H9 (cell line): ENCODE data around the gene ZIC5. TPM values are rescaled to one million over a fixed set of nuclear protein-coding genes. Genes with fewer than 3 reads are reported as not detected.
A peak's percentile ranks its signal among the peaks of the same experiment; 100 is the strongest.

ENCODE experiments used
- DNase-seq: peaks from one replicate; pipeline ENCODE4 v3.0.0-alpha.2; 2017
- H2AFZ ChIP-seq: one replicate; pipeline ENCODE4 v1.6.1; 2013; ENCODE audit warnings: mild to moderate bottlenecking, low read length, control low read depth, moderate library complexity
- H2AK5ac ChIP-seq: 2 replicates; pipeline ENCODE4 v1.6.1; 2013; ENCODE audit warnings: low read length, control low read depth, mixed read lengths; ENCODE audit not compliant: insufficient read length
- H2BK120ac ChIP-seq: one replicate; pipeline ENCODE4 v1.6.1; 2013; ENCODE audit warnings: low read depth, mild to moderate bottlenecking, low read length, control low read depth, inconsistent platforms; ENCODE audit not compliant: poor library complexity, severe bottlenecking
- H2BK12ac ChIP-seq: 2 replicates; pipeline ENCODE4 v1.6.1; 2013; ENCODE audit warnings: low read length, control low read depth, mixed read lengths, low read depth; ENCODE audit not compliant: insufficient read length
- H2BK15ac ChIP-seq: 2 replicates; pipeline ENCODE4 v1.6.1; 2013; ENCODE audit warnings: low read depth, low read length, control low read depth
- H2BK20ac ChIP-seq: one replicate; pipeline ENCODE4 v1.6.1; 2013; ENCODE audit warnings: low read depth, mild to moderate bottlenecking, low read length, control low read depth, inconsistent platforms; ENCODE audit not compliant: poor library complexity, severe bottlenecking
- H2BK5ac ChIP-seq: 2 replicates; pipeline ENCODE4 v1.6.1; 2013; ENCODE audit warnings: low read length, control low read depth, mixed read lengths; ENCODE audit not compliant: insufficient read length
- H3K14ac ChIP-seq: 2 replicates; pipeline ENCODE4 v1.6.1; 2013; ENCODE audit warnings: low read length, control low read depth; ENCODE audit not compliant: insufficient read depth
- H3K18ac ChIP-seq: 2 replicates; pipeline ENCODE4 v1.6.1; 2013; ENCODE audit warnings: low read depth, mild to moderate bottlenecking, mixed read lengths, low read length, control low read depth; ENCODE audit not compliant: insufficient read length
- H3K23ac ChIP-seq: 2 replicates; pipeline ENCODE4 v1.6.1; 2013; ENCODE audit warnings: low read length, control low read depth, mixed read lengths, low read depth; ENCODE audit not compliant: insufficient read length
- H3K23me2 ChIP-seq: 2 replicates; pipeline ENCODE4 v1.6.1; 2013; ENCODE audit warnings: low read depth, mild to moderate bottlenecking, mixed read lengths, low read length, control low read depth; ENCODE audit not compliant: insufficient read length, poor library complexity, severe bottlenecking
- H3K27ac ChIP-seq: 2 replicates; pipeline ENCODE4 v1.5.1; 2013; ENCODE audit warnings: low read length, control low read depth, mixed read lengths, low read depth; ENCODE audit not compliant: insufficient read length
- H3K27me3 ChIP-seq: 2 replicates; pipeline ENCODE4 v1.6.1; 2013; ENCODE audit warnings: low read length, control low read depth, inconsistent platforms; ENCODE audit not compliant: insufficient read depth
- H3K4ac ChIP-seq: 2 replicates; pipeline ENCODE4 v1.6.1; 2013; ENCODE audit warnings: low read depth, mild to moderate bottlenecking, control low read depth, inconsistent platforms, low read length, moderate library complexity
- H3K4me1 ChIP-seq: 2 replicates; pipeline ENCODE4 v1.6.1; 2013; ENCODE audit warnings: low read length, control low read depth, inconsistent platforms; ENCODE audit not compliant: insufficient read depth
- H3K4me2 ChIP-seq: 2 replicates; pipeline ENCODE4 v1.6.1; 2013; ENCODE audit warnings: low read length, control low read depth, mixed read lengths; ENCODE audit not compliant: insufficient read length, insufficient read depth
- H3K56ac ChIP-seq: 2 replicates; pipeline ENCODE4 v1.6.1; 2013; ENCODE audit warnings: low read depth, mild to moderate bottlenecking, mixed read lengths, low read length, control low read depth; ENCODE audit not compliant: insufficient read length
- H3K79me1 ChIP-seq: 2 replicates; pipeline ENCODE4 v1.6.1; 2013; ENCODE audit warnings: low read depth, mild to moderate bottlenecking, moderate library complexity, low read length, control low read depth, inconsistent platforms; ENCODE audit not compliant: insufficient read depth, poor library complexity, severe bottlenecking
- H3K79me2 ChIP-seq: 2 replicates; pipeline ENCODE4 v1.6.1; 2013; ENCODE audit warnings: low read length, control low read depth, inconsistent platforms; ENCODE audit not compliant: insufficient read depth
- H3K9ac ChIP-seq: 2 replicates; pipeline ENCODE4 v1.6.1; 2013; ENCODE audit warnings: low read length, control low read depth, mixed read lengths; ENCODE audit not compliant: insufficient read length; ENCODE audit errors: extremely low read depth
- H3K9me3 ChIP-seq: one replicate; pipeline ENCODE4 v1.6.1; 2013; ENCODE audit warnings: low read depth, low read length, inconsistent platforms; ENCODE audit not compliant: control insufficient read depth
- H3T11ph ChIP-seq: one replicate; pipeline ENCODE4 v1.6.1; 2013; ENCODE audit warnings: mild to moderate bottlenecking, low read length, control low read depth, inconsistent platforms
- H4K20me1 ChIP-seq: one replicate; pipeline ENCODE4 v1.6.1; 2013; ENCODE audit not compliant: control insufficient read depth, insufficient read length, insufficient read depth
- H4K5ac ChIP-seq: 2 replicates; pipeline ENCODE4 v1.6.1; 2013; ENCODE audit warnings: low read depth, mild to moderate bottlenecking, mixed read lengths, low read length, control low read depth; ENCODE audit not compliant: insufficient read length
- H4K8ac ChIP-seq: replicated peaks from 2 replicates; pipeline ENCODE4 v1.6.1; 2013; ENCODE audit warnings: low read length, control low read depth, mixed read lengths, low read depth; ENCODE audit not compliant: insufficient read length
- H4K91ac ChIP-seq: 2 replicates; pipeline ENCODE4 v1.6.1; 2013; ENCODE audit warnings: low read depth, mild to moderate bottlenecking, moderate library complexity, mixed read lengths, low read length, control low read depth; ENCODE audit not compliant: insufficient read length
- H3K27ac Mint-ChIP-seq, 3 experiments: 2 replicates in 2 of 3; 3 replicates in 1 of 3; pipeline ENCODE4 v1.8.0; 2020 to 2021; ENCODE audit warnings: mixed read lengths in 3 of 3, mild to moderate bottlenecking in 1 of 3, moderate library complexity in 1 of 3
- H3K27me3 Mint-ChIP-seq: 2 replicates; pipeline ENCODE4 v1.8.0; 2021; ENCODE audit warnings: low read depth, mild to moderate bottlenecking, moderate library complexity, mixed read lengths
- H3K36me3 Mint-ChIP-seq, 3 experiments: 2 replicates in 2 of 3; 3 replicates in 1 of 3; pipeline ENCODE4 v1.8.0; 2020 to 2021; ENCODE audit warnings: low read depth in 3 of 3, mixed read lengths in 3 of 3; ENCODE audit not compliant: insufficient read depth in 1 of 3
- H3K4me1 Mint-ChIP-seq, 2 experiments: 2 replicates each; pipeline ENCODE4 v1.8.0; 2020; ENCODE audit warnings: mixed read lengths in 2 of 2
- H3K4me3 Mint-ChIP-seq, 2 experiments: 2 replicates in 1 of 2; 3 replicates in 1 of 2; pipeline ENCODE4 v1.8.0; 2020 to 2021; ENCODE audit warnings: mild to moderate bottlenecking in 2 of 2, mixed read lengths in 2 of 2, moderate library complexity in 1 of 2
- H3K9me3 Mint-ChIP-seq, 2 experiments: 2 replicates in 1 of 2; 3 replicates in 1 of 2; pipeline ENCODE4 v1.8.0; 2020; ENCODE audit warnings: mild to moderate bottlenecking in 2 of 2, mixed read lengths in 2 of 2, moderate library complexity in 1 of 2
- WGBS: extraction: QIAGEN DNeasy Blood & Tissue Kit; methylation state at CpG from one replicate; pipeline ENCODE4 v1.1.7; 2013; ENCODE audit warnings: missing lambda C conversion rate, low lambda C conversion rate, mixed read lengths; ENCODE audit not compliant: insufficient read length; ENCODE audit errors: extremely low coverage; 5-methylcytosine and 5-hydroxymethylcytosine counted together
- total RNA-seq: library from RNA; stranded (reverse); gene quantifications from 2 replicates; pipeline ENCODE4 v1.2.1, GENCODE V29; 2021
- TF ChIP-seq, protein P1 (sequence below): fragments of 200-600 bp; sonication (generic); conservative IDR thresholded peaks from 3 replicates; pipeline ENCODE4 v1.8.0; 2021; ENCODE audit warnings: antibody characterized with exemption, mild to moderate bottlenecking

The ZIC5 gene
- total RNA-seq, 1 experiment from 2014 or later = 51.9 TPM

DNA sequence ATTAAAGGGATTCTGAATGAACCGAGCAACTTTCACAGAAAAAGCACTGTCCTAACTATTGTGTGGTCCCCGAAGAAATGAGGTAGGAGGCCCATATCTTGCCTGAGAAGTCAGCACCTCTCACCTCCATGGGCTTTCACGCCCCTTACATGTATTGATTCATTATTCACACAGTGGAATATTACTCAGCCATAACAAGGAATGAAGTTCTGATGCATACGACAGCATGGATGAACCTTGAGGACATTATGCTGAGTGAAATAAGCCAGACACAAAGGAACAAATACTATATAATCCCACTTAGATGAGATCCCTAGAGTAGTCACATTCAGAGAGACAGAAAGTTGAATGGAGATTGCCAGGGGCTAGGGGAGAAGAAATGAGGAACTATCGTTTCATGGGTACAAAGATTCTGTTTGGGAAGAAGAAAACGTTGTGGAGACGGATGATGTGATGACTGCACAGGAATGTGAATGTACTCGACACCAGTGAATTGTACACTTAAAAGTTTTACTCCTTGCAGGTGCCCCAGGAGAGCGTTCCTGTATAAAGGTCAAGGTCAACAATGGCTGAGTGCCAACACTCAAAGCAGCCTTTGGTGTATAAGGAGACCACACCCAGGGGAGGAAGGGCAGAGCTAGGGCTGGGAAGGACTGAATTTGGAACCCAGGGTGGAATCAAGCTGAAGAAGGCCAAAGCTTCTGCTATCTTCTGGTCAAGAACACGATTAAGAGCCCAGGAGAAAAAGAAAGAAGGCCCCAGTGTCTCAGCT lies 22.5 kb downstream of the ZIC5 start:
- Histone ChIP-seq H3K9ac (no peak overlapping the region), H3T11ph (no peak overlapping the region), H2AK5ac (no peak overlapping the region), H3K4me1 (no peaks in the 10 kb centered on the region; the same call in 1 of the 2 replicates), H3K56ac (no peak overlapping the region), H3K23ac (no peak overlapping the region), H2BK20ac (no peak overlapping the region), H3K27me3 (no peaks in the 10 kb centered on the region), H3K27ac (no peak overlapping the region), H3K79me1 (no peaks in the 10 kb centered on the region), H4K5ac (no peak overlapping the region), H4K91ac (no peak overlapping the region), H3K4ac (no peak overlapping the region), H3K4me2 (no peak overlapping the region), H2BK120ac (no peak overlapping the region), H3K9me3 (no peaks in the 10 kb centered on the region), H4K8ac (no peak overlapping the region), H3K23me2 (no peaks in the 10 kb centered on the region), H2BK5ac (no peak overlapping the region), H3K14ac (no peak overlapping the region), H3K79me2 (no peaks in the 10 kb centered on the region), H2BK12ac (no peak overlapping the region), H3K18ac (no peak overlapping the region), H2AFZ (no peak overlapping the region), H4K20me1 (no peaks in the 10 kb centered on the region), H2BK15ac (no peak overlapping the region)
- H3K4me3 Mint-ChIP-seq = no peak overlapping the region
- H3K27me3 Mint-ChIP-seq = peaks cover 32% of the 10 kb centered on the region
- no peak for DNase-seq
- TF ChIP-seq, protein P1, sequence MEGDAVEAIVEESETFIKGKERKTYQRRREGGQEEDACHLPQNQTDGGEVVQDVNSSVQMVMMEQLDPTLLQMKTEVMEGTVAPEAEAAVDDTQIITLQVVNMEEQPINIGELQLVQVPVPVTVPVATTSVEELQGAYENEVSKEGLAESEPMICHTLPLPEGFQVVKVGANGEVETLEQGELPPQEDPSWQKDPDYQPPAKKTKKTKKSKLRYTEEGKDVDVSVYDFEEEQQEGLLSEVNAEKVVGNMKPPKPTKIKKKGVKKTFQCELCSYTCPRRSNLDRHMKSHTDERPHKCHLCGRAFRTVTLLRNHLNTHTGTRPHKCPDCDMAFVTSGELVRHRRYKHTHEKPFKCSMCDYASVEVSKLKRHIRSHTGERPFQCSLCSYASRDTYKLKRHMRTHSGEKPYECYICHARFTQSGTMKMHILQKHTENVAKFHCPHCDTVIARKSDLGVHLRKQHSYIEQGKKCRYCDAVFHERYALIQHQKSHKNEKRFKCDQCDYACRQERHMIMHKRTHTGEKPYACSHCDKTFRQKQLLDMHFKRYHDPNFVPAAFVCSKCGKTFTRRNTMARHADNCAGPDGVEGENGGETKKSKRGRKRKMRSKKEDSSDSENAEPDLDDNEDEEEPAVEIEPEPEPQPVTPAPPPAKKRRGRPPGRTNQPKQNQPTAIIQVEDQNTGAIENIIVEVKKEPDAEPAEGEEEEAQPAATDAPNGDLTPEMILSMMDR = no peak
- peak overlapping the region in 1 of 3 experiments; percentile 33; a peak in 1 of 7 replicates for H3K27ac Mint-ChIP-seq
- peaks cover 19 to 29% of the 10 kb centered on the region in 2 experiments for H3K4me1 Mint-ChIP-seq
- H3K9me3 Mint-ChIP-seq = no peaks in the 10 kb centered on the region
- no peaks in the 10 kb centered on the region; a peak in 2 of 7 replicates for H3K36me3 Mint-ChIP-seq
- no CpG with 5 or more reads among the region's 10 CpGs for WGBS
